ENCODE results near the gene COL19A1. TPM values are rescaled to one million over a fixed set of nuclear protein-coding genes. Genes with fewer than 3 reads are reported as not detected.

The COL19A1 gene
- total and polyA plus RNA-seq, 2 donors from 2014 or later = 0.60 to 1.1 TPM

DNA sequence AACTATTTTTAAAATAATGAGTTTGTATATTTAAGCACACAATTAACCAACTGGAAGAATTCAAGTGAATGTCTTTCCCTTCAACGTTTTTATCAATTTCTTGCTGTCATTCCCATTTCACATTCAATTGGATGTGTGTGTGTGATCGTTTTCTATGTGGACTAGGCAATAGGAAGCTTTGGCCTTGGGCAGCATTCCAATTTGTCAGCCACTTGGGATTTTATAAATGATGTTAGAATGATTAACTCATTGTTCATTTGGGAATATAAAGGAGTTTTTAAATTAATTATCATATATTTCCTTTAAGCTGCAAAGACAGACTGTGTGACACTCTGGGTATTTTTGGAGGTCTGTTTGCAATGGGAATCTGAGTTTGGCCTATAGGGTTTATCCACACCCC lies 274.1 kb downstream of the COL19A1 start:
- no peak overlapping the region for H3K4me3 ChIP-seq (ENCODE audit: low read length in 3 of 3)
- H3K9ac ChIP-seq (ENCODE audit: low read length in 3 of 3) = no peak overlapping the region
- no peaks in the 10 kb centered on the region for H3K27me3 ChIP-seq (ENCODE audit: control insufficient read depth, insufficient read depth, low read length)
- H3K4me1 ChIP-seq (ENCODE audit: control insufficient read depth in 2 of 3, insufficient read depth in 2 of 3, low read depth in 1 of 3, low read length in 3 of 3) = no peaks in the 10 kb centered on the region
- TF ChIP-seq, protein P1, sequence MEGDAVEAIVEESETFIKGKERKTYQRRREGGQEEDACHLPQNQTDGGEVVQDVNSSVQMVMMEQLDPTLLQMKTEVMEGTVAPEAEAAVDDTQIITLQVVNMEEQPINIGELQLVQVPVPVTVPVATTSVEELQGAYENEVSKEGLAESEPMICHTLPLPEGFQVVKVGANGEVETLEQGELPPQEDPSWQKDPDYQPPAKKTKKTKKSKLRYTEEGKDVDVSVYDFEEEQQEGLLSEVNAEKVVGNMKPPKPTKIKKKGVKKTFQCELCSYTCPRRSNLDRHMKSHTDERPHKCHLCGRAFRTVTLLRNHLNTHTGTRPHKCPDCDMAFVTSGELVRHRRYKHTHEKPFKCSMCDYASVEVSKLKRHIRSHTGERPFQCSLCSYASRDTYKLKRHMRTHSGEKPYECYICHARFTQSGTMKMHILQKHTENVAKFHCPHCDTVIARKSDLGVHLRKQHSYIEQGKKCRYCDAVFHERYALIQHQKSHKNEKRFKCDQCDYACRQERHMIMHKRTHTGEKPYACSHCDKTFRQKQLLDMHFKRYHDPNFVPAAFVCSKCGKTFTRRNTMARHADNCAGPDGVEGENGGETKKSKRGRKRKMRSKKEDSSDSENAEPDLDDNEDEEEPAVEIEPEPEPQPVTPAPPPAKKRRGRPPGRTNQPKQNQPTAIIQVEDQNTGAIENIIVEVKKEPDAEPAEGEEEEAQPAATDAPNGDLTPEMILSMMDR (IDR thresholded peaks at IDR 0.05; ENCODE audit: borderline replicate concordance, extremely low read depth, insufficient read depth) = no peak
- H3K9me3 ChIP-seq (ENCODE audit: control insufficient read depth in 2 of 3, insufficient read depth in 1 of 3, low read length in 3 of 3) = no peaks in the 10 kb centered on the region
- H3K27ac ChIP-seq (ENCODE audit: low read depth in 2 of 2, low read length in 2 of 2) = no peak overlapping the region
- FAIRE-seq (no peak), DNase-seq (no peak)
- no peaks in the 10 kb centered on the region for H3K36me3 ChIP-seq (ENCODE audit: control insufficient read depth in 2 of 3, insufficient read depth in 3 of 3, low read length in 3 of 3)
- intact Hi-C loops (cut with DNase I) = no loop called here

DNA sequence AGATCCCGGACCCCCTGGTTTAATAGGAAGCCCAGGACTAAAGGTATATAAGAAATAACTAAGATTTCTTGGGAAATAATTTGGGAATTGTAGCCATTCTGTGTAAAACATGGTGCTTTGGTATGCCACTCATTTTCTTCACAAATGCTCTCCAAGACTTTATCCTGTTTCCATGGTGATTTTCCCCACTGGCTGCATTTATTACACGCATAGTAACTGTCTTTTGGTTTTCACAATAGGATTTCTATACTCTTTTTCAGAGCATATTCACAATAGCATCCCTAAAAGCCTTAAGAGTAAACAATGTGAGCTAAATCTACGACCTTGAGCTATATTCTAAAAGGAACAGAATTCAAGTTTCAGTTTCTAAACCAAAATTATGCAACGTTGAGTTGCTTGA lies 275.7 kb downstream of the COL19A1 start:
- Histone ChIP-seq H3K4me3 (ENCODE audit: low read length in 3 of 3) (no peak overlapping the region), H3K36me3 (ENCODE audit: control insufficient read depth in 2 of 3, insufficient read depth in 3 of 3, low read length in 3 of 3) (no peaks in the 10 kb centered on the region), H3K9me3 (ENCODE audit: control insufficient read depth in 2 of 3, insufficient read depth in 1 of 3, low read length in 3 of 3) (no peaks in the 10 kb centered on the region), H3K4me1 (ENCODE audit: control insufficient read depth in 2 of 3, insufficient read depth in 2 of 3, low read depth in 1 of 3, low read length in 3 of 3) (no peaks in the 10 kb centered on the region), H3K27ac (ENCODE audit: low read depth in 2 of 2, low read length in 2 of 2) (no peak overlapping the region), H3K9ac (ENCODE audit: low read length in 3 of 3) (no peak overlapping the region), H3K27me3 (ENCODE audit: control insufficient read depth, insufficient read depth, low read length) (no peaks in the 10 kb centered on the region)
- FAIRE-seq (no peak), DNase-seq (no peak)
- TF ChIP-seq, protein P1 (IDR thresholded peaks at IDR 0.05; ENCODE audit: borderline replicate concordance, extremely low read depth, insufficient read depth) = no peak
- intact Hi-C loops (cut with DNase I) = no loop called here

DNA sequence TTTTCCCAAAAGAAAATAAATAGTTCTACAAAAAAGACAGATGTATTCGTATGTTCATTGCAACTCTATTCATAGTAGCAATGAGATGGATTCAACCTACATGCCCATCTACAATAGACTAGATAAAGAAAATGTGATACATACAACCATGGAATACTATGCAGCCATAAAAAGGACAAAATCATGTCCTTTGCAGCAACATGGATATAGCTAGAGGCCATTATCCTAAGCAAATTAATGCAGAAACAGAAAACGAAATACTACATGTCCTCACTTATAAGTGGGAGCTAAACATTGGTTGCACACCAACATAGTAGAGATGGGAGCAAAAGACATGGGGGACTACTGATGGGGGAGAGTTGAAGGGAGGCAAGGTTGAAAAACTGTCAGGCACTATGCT lies 278.8 kb downstream of the COL19A1 start:
- no peaks in the 10 kb centered on the region for H3K36me3 ChIP-seq (ENCODE audit: control insufficient read depth in 2 of 3, insufficient read depth in 3 of 3, low read length in 3 of 3)
- intact Hi-C loops (cut with DNase I) = no loop called here

More for the DNA sequence above, 278.8 kb downstream of the COL19A1 start:
- Histone ChIP-seq H3K4me1 (ENCODE audit: control insufficient read depth in 2 of 3, insufficient read depth in 2 of 3, low read depth in 1 of 3, low read length in 3 of 3) (no peaks in the 10 kb centered on the region), H3K27ac (ENCODE audit: low read depth in 2 of 2, low read length in 2 of 2) (no peak overlapping the region), H3K4me3 (ENCODE audit: low read length in 3 of 3) (no peak overlapping the region), H3K9ac (ENCODE audit: low read length in 3 of 3) (no peak overlapping the region), H3K27me3 (ENCODE audit: control insufficient read depth, insufficient read depth, low read length) (no peaks in the 10 kb centered on the region), H3K9me3 (ENCODE audit: control insufficient read depth in 2 of 3, insufficient read depth in 1 of 3, low read length in 3 of 3) (no peaks in the 10 kb centered on the region)
- TF ChIP-seq, protein P1 (IDR thresholded peaks at IDR 0.05; ENCODE audit: borderline replicate concordance, extremely low read depth, insufficient read depth) = no peak
- FAIRE-seq (no peak), DNase-seq (no peak)
